ENCODE data around the gene NEK11. TPM values are rescaled to one million over a fixed set of nuclear protein-coding genes. Genes with fewer than 3 reads are reported as not detected.

Gene NEK11
- total and polyA plus RNA-seq, 8 donors: 7.9 to 22.1 (median 15.4) TPM

DNA sequence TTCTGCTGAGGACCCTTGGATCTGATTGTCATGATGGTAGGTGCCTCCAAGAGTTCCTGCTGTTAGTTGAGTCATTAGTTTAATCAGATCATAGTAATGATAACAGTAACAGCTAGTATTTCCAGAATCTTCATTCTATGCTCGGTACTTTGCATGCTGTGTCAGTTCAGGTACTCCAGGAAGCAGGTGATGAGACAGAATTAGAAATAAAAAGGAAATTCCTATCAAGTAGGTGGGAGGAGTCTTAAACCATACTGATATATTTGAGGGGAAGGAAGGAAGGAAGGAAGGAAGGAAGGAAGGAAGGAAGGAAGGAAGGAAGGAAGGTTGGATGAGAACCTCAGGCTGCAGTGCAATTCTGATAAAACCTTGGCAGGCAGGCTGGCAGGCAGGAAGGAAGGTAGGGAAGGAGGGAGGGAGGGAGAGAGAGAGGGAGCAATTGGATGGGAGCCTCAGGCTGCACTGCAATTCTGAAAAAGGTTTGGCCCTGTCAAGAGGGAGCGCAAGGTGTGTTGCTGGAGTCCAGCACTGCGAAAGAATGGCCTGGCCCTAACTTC is 206.1 kb downstream of the NEK11 start:
- ATAC-seq: no peak
- Histone ChIP-seq H3K27ac (no peak overlapping the region), H3K9me3 (no peaks in the 10 kb centered on the region)

DNA sequence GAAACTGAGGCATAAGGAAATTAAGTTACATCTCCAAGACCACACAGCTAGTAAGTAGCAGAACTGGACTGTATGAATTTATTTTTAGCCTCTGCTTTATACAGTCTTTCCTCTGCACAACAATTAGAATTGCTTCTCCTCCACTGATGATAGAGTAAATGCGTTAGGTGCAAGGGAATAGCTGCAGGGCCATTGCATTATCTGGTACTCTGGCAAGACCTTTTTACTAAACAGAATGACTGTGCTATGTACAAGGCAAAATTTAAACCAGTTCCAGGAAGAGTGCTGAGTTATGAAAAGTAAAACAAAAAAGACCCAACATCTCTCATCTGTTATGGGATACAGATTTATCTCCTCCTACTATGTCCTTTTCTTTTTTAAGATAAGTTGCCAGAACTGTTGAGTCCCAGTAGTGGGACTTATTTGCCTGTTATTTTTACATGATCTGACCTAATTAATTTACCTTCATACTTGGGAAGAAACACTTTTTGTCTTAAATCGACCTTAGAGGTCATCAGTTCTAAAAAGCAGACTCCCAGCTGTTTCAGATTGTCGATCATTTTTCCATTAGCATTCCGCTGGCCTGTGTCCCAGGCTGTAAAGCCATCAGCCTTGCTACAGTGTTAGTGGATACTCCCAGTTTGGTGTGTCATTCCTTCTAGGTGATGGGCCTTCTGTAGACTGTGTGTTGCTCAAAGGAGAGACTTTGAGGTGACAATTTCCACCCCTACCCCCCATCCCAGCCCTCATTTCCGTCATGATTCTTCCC is 207.4 kb downstream of the NEK11 start:
- no peaks in the 10 kb centered on the region for H3K27me3 ChIP-seq
- ATAC-seq: no peak
- H3K4me3 ChIP-seq: no peak overlapping the region
- no peaks in the 10 kb centered on the region for H3K4me1 ChIP-seq
- intact Hi-C loops (cut with DNase I): no loop called here
- TF ChIP-seq, protein P1, sequence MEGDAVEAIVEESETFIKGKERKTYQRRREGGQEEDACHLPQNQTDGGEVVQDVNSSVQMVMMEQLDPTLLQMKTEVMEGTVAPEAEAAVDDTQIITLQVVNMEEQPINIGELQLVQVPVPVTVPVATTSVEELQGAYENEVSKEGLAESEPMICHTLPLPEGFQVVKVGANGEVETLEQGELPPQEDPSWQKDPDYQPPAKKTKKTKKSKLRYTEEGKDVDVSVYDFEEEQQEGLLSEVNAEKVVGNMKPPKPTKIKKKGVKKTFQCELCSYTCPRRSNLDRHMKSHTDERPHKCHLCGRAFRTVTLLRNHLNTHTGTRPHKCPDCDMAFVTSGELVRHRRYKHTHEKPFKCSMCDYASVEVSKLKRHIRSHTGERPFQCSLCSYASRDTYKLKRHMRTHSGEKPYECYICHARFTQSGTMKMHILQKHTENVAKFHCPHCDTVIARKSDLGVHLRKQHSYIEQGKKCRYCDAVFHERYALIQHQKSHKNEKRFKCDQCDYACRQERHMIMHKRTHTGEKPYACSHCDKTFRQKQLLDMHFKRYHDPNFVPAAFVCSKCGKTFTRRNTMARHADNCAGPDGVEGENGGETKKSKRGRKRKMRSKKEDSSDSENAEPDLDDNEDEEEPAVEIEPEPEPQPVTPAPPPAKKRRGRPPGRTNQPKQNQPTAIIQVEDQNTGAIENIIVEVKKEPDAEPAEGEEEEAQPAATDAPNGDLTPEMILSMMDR (IDR thresholded peaks at IDR 0.05): no peak
- H3K9me3 ChIP-seq: no peaks in the 10 kb centered on the region
- DNase-seq: peak in 2 of 4 donors; percentile 35 to 39
- H3K36me3 ChIP-seq: no peaks in the 10 kb centered on the region
- no peak overlapping the region for H3K27ac ChIP-seq

More for the DNA sequence above, 206.1 kb downstream of the NEK11 start:
- intact Hi-C loops (cut with DNase I): no loop called here
- Histone ChIP-seq H3K4me3 (no peak overlapping the region), H3K4me1 (no peaks in the 10 kb centered on the region), H3K36me3 (no peaks in the 10 kb centered on the region), H3K27me3 (no peaks in the 10 kb centered on the region)
- TF ChIP-seq, protein P1 (IDR thresholded peaks at IDR 0.05): no peak
- DNase-seq: no peak

DNA sequence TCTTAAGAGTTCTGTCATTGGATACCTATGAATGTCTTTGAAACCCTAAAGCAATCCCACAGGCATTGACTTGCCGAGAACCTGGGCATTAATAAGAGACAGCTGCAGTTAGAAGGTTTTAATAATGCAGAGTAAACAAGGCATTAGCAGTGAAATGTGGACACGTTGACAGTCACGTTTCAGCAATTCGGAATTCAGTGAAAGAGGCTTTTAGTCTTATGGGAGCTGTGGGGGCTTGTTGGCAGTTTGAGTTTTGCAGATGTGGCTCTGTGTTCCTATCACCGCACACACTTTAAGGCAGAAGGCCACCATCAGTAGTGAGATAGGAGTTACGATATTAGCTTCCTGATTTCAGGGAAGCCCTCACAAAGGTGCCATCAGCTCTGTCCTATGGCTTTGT is 209.7 kb downstream of the NEK11 start:
- H3K4me3 ChIP-seq: no peak overlapping the region
- DNase-seq: no peak
- no peak overlapping the region for H3K27ac ChIP-seq
- H3K36me3 ChIP-seq: no peaks in the 10 kb centered on the region
- ATAC-seq: no peak
- intact Hi-C loops (cut with DNase I): no loop called here
- no peaks in the 10 kb centered on the region for H3K9me3 ChIP-seq
- TF ChIP-seq, protein P1 (IDR thresholded peaks at IDR 0.05): no peak
- H3K27me3 ChIP-seq: no peaks in the 10 kb centered on the region
- no peaks in the 10 kb centered on the region for H3K4me1 ChIP-seq

DNA sequence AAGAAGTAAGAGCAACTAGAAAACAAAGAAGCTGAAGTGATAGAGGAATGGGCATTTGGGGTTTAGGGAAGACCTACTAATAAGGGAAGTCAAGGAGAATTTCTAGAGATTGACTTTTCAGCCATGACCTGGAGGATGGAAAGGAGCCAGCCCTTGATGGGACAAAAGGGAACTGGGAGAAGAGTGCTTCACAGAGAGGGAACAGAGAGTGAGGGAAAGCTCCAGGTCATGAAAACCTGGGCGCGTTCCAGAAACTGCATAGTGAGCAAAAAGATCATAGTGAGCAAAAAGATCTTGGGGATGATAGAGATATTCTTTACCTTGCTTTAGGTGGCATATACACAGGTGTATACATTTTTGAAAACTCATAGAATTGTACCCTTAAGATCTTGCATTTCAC is 211.8 kb downstream of the NEK11 start:
- Histone ChIP-seq H3K36me3 (no peaks in the 10 kb centered on the region), H3K9me3 (no peaks in the 10 kb centered on the region), H3K4me1 (no peaks in the 10 kb centered on the region), H3K27ac (no peak overlapping the region), H3K27me3 (no peaks in the 10 kb centered on the region), H3K4me3 (no peak overlapping the region)
- intact Hi-C loops (cut with DNase I): no loop called here
- ATAC-seq (no peak), DNase-seq (no peak)
- TF ChIP-seq, protein P1 (IDR thresholded peaks at IDR 0.05): no peak

DNA sequence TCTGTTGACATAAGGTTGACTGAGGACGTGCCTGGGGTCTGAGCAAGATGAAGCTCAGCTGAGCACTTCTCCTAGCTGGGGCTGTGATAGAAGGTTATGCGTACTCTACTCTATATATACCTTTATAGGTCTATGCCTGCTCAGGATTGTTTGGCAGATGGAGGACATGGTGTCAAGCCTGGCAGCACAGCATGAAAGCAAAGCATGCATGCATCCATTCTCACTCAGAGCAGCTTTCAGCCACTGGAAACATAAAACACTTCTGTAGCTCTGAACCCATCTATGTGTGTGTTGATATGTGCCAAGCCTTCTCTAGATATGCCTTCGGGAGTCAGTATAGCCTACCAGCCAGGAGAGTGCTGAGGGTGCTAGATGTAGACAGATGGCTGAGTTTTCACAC is 212.6 kb downstream of the NEK11 start:
- DNase-seq: no peak
- TF ChIP-seq, protein P1 (IDR thresholded peaks at IDR 0.05): no peak
- no peaks in the 10 kb centered on the region for H3K4me1 ChIP-seq
- no peaks in the 10 kb centered on the region for H3K27me3 ChIP-seq
- H3K27ac ChIP-seq: no peak overlapping the region
- H3K36me3 ChIP-seq: no peaks in the 10 kb centered on the region
- no peaks in the 10 kb centered on the region for H3K9me3 ChIP-seq
- ATAC-seq: no peak
- intact Hi-C loops (cut with DNase I): no loop called here
- no peak overlapping the region for H3K4me3 ChIP-seq
